Parathyroid adenoma (tissue), 2 donors: ENCODE data around the gene CD58.

ENCODE experiments used
- H2AFZ ChIP-seq: fragments of 300-600 bp; sonication (generic); one replicate; pipeline ENCODE4 v1.7.0; 2017; ENCODE audit warnings: antibody characterized with exemption, mild to moderate bottlenecking
- H3K27ac ChIP-seq: fragments of 300-600 bp; sonication (generic); one replicate; pipeline ENCODE4 v1.7.0; 2017
- H3K27me3 ChIP-seq: fragments of 300-600 bp; sonication (generic); one replicate; pipeline ENCODE4 v1.7.0; 2017; ENCODE audit warnings: low read length; ENCODE audit not compliant: control insufficient read depth, insufficient read depth
- H3K36me3 ChIP-seq: fragments of 300-600 bp; sonication (generic); one replicate; pipeline ENCODE4 v1.7.0; 2017; ENCODE audit warnings: low read length; ENCODE audit not compliant: control insufficient read depth, insufficient read depth
- H3K4me1 ChIP-seq: fragments of 300-600 bp; sonication (generic); one replicate; pipeline ENCODE4 v1.7.0; 2017; ENCODE audit warnings: control low read depth
- H3K4me2 ChIP-seq: fragments of 300-600 bp; sonication (generic); one replicate; pipeline ENCODE4 v1.7.0; 2017; ENCODE audit warnings: low read length
- H3K4me3 ChIP-seq: fragments of 300-600 bp; sonication (generic); one replicate; pipeline ENCODE4 v1.7.0; 2017; ENCODE audit warnings: low read depth, low read length
- H3K79me2 ChIP-seq: fragments of 300-600 bp; sonication (generic); one replicate; pipeline ENCODE4 v1.7.0; 2017; ENCODE audit warnings: control low read depth
- H3K9ac ChIP-seq: fragments of 300-600 bp; sonication (generic); one replicate; pipeline ENCODE4 v1.7.0; 2017; ENCODE audit warnings: mild to moderate bottlenecking
- H3K9me3 ChIP-seq: fragments of 300-600 bp; sonication (generic); one replicate; pipeline ENCODE4 v1.7.0; 2017; ENCODE audit warnings: low read length; ENCODE audit not compliant: control insufficient read depth
- TF ChIP-seq, protein P1 (sequence below): fragments of 300-600 bp; sonication (generic); IDR thresholded peaks from one replicate; pipeline ENCODE4 v1.7.0; 2017; ENCODE audit warnings: antibody characterized with exemption, mild to moderate bottlenecking
- donor health status: primary hyperparathyroidism.

Gene CD58

DNA sequence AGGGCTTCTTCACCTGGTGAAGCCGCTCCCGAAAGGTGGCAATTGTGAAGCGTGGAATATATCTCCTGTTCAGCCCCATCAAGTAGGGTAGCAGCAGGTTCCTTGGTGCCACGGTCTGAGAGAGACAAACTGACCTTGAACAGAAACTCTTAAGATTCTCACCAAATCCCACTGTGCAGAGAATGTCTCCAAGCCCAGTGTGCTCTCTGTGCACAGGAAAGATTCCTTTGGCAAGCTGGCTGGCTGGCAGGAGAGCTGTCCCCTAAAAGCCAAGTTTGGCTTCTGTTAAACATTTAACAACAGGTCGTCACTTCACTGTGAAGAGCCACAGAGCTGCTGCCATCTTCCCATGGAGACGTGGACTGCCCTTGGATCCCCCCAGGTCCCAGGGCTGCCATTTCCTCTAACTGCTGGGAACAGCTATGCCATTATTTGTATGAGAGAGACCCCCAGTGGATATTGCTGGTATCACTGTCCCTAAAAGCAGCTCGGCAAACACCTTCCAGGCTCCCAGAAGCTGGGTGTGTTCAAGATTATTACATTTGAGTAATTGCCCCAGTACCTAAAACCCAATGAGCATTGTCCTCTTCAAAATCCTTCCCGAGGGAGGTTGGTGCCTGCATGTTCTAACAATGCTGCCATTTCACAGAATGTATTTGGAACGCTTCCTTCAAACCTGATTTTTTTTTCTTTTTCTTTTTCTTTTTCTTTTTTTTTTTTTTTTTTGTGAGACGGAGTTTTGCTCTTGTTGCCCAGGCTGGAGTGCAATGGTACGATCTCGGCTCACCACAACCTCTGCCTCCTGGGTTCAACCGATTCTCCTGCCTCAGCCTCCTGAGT lies 71.8 kb downstream of the CD58 start:
- H3K27ac ChIP-seq = no peak overlapping the region
- no peaks in the 10 kb centered on the region for H3K27me3 ChIP-seq
- H3K4me1 ChIP-seq = no peaks in the 10 kb centered on the region
- no peaks in the 10 kb centered on the region for H3K9me3 ChIP-seq
- no peaks in the 10 kb centered on the region for H3K36me3 ChIP-seq
- no peak overlapping the region for H3K4me2 ChIP-seq
- H2AFZ ChIP-seq = peak overlapping the region; percentile 46
- no peaks in the 10 kb centered on the region for H3K79me2 ChIP-seq
- H3K4me3 ChIP-seq = no peak overlapping the region
- TF ChIP-seq, protein P1, sequence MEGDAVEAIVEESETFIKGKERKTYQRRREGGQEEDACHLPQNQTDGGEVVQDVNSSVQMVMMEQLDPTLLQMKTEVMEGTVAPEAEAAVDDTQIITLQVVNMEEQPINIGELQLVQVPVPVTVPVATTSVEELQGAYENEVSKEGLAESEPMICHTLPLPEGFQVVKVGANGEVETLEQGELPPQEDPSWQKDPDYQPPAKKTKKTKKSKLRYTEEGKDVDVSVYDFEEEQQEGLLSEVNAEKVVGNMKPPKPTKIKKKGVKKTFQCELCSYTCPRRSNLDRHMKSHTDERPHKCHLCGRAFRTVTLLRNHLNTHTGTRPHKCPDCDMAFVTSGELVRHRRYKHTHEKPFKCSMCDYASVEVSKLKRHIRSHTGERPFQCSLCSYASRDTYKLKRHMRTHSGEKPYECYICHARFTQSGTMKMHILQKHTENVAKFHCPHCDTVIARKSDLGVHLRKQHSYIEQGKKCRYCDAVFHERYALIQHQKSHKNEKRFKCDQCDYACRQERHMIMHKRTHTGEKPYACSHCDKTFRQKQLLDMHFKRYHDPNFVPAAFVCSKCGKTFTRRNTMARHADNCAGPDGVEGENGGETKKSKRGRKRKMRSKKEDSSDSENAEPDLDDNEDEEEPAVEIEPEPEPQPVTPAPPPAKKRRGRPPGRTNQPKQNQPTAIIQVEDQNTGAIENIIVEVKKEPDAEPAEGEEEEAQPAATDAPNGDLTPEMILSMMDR = peak; percentile 58
- H3K9ac ChIP-seq = no peak overlapping the region

DNA sequence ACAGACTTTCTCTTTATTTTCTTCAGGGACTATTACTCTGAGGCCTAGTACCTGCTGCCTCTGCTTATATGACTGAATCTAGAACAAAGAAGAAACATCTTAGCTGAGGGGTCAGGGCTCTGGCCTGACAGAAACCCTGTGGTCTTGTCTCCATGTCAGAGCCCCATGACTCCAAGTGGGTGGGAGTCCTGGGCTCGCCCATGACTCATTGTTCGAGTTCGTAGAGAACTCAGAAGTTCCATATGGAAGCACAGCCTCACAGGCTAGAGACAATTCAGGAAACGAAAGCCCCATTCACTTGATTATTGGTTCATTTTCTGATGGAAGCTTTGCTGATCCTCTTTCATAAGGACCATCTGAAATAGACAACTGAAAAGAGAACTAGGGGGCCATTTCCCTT lies 73.2 kb downstream of the CD58 start:
- no peaks in the 10 kb centered on the region for H3K4me1 ChIP-seq
- no peak overlapping the region for H3K9ac ChIP-seq
- TF ChIP-seq, protein P1 = no peak
- H3K9me3 ChIP-seq = no peaks in the 10 kb centered on the region
- H2AFZ ChIP-seq = no peak overlapping the region
- H3K4me3 ChIP-seq = no peak overlapping the region
- H3K27ac ChIP-seq = no peak overlapping the region
- H3K79me2 ChIP-seq = no peaks in the 10 kb centered on the region
- no peaks in the 10 kb centered on the region for H3K27me3 ChIP-seq
- H3K4me2 ChIP-seq = no peak overlapping the region
- no peaks in the 10 kb centered on the region for H3K36me3 ChIP-seq

DNA sequence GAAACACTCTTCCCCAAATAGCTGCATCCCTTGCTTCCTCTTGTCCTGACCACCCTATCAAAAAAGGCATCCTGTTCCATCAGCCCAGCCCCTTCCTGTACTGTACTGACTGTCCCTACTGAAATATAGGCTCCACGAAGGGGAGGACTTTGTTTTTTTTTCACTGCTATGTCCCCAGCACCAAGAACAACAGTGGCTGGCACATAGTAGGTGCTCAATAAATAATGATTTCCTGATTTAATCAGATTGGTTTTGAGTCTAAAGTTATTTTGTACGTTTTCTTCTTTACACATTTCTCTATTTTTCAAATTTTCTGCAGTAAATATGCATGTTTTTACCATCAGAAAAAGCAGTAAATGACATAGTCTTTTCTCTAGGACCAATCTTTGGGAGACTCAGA lies 73.9 kb downstream of the CD58 start:
- no peak overlapping the region for H3K27ac ChIP-seq
- no peak overlapping the region for H3K4me2 ChIP-seq
- H3K27me3 ChIP-seq = no peaks in the 10 kb centered on the region
- H3K4me3 ChIP-seq = no peak overlapping the region
- no peak overlapping the region for H2AFZ ChIP-seq
- TF ChIP-seq, protein P1 = no peak
- no peaks in the 10 kb centered on the region for H3K4me1 ChIP-seq
- no peaks in the 10 kb centered on the region for H3K36me3 ChIP-seq
- no peaks in the 10 kb centered on the region for H3K9me3 ChIP-seq
- no peaks in the 10 kb centered on the region for H3K79me2 ChIP-seq
- no peak overlapping the region for H3K9ac ChIP-seq

DNA sequence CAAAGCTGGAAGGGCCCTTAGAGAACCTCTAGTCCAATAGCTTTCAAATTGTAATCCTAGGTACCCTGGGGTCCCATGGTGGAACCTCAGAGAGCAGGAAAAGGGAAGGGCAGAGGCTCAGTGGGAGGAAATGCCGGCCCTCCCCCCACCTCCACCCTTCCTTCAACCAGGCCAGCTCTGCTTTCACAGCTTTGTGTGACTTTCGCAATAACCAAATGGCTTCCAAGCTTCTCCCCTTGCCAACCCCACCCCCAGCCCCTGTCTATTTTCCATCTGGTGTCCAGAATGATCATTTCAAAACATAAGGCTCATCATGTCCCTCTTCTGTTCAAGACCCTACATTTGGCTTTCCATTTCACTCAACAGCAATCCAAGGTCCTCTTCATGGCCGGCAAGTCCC lies 74.4 kb downstream of the CD58 start:
- no peaks in the 10 kb centered on the region for H3K4me1 ChIP-seq
- H3K27ac ChIP-seq = no peak overlapping the region

More for the DNA sequence above, 74.4 kb downstream of the CD58 start:
- H2AFZ ChIP-seq = no peak overlapping the region
- no peaks in the 10 kb centered on the region for H3K36me3 ChIP-seq
- no peaks in the 10 kb centered on the region for H3K9me3 ChIP-seq
- TF ChIP-seq, protein P1 = no peak
- no peaks in the 10 kb centered on the region for H3K79me2 ChIP-seq
- no peak overlapping the region for H3K9ac ChIP-seq
- H3K4me3 ChIP-seq = no peak overlapping the region
- H3K27me3 ChIP-seq = no peaks in the 10 kb centered on the region
- H3K4me2 ChIP-seq = no peak overlapping the region
